GM23248 (cell line): ENCODE results near the gene LRRFIP1.

Experiments
- EZH2 ChIP-seq: fragments of 200-600 bp; sonication (generic); IDR thresholded peaks from 2 replicates; pipeline ENCODE4 v1.6.1; 2018; ENCODE audit warnings: antibody characterized with exemption, mild to moderate bottlenecking; ENCODE audit not compliant: insufficient read depth, poor library complexity, severe bottlenecking
- EZH2phosphoT487 ChIP-seq: fragments of 200-600 bp; sonication (generic); IDR thresholded peaks from 2 replicates; pipeline ENCODE4 v1.6.1; 2018; ENCODE audit warnings: antibody characterized with exemption, moderate library complexity, mild to moderate bottlenecking, low read depth; ENCODE audit not compliant: insufficient read depth

- TF ChIP-seq EZH2phosphoT487 (no peak), EZH2 (no peak)
Measured at GRCh38 chr2:237644381-237644703, 17.0 kb downstream of the LRRFIP1 start.
